Neural cell (in vitro differentiated cells): ENCODE results near the gene GRAMD4.
"Not testable (repeated sequence)": the region's sequence is repeated elsewhere in the genome, so short reads cannot be mapped to it uniquely, and the experiment has no call there.

Experiments
- EP300 ChIP-seq: fragments of 450-650 bp; conservative IDR thresholded peaks from 2 replicates; pipeline ENCODE4 v1.6.1; 2014; ENCODE audit warnings: antibody characterized with exemption, mild to moderate bottlenecking, moderate library complexity; ENCODE audit not compliant: poor library complexity, severe bottlenecking
- RAD21 ChIP-seq: fragments of 450-650 bp; conservative IDR thresholded peaks from 2 replicates; pipeline ENCODE4 v1.6.1; 2014; ENCODE audit warnings: antibody characterized with exemption, mild to moderate bottlenecking, moderate library complexity
- TAF1 ChIP-seq: IDR thresholded peaks from 2 replicates; pipeline ENCODE4 v1.6.1; 2012; ENCODE audit warnings: low read depth
- TF ChIP-seq, protein P1 (sequence below): fragments of 450-650 bp; IDR thresholded peaks from 2 replicates; pipeline ENCODE4 v1.5.1; 2014; ENCODE audit warnings: antibody characterized with exemption, mild to moderate bottlenecking, moderate library complexity; ENCODE audit not compliant: poor library complexity, severe bottlenecking
- TF ChIP-seq, protein P2 (sequence below): IDR thresholded peaks from 2 replicates; pipeline ENCODE4 v1.6.1; 2012; ENCODE audit warnings: borderline replicate concordance

- TF ChIP-seq EP300, RAD21, TAF1: not testable (repeated sequence)
- TF ChIP-seq, protein P1, sequence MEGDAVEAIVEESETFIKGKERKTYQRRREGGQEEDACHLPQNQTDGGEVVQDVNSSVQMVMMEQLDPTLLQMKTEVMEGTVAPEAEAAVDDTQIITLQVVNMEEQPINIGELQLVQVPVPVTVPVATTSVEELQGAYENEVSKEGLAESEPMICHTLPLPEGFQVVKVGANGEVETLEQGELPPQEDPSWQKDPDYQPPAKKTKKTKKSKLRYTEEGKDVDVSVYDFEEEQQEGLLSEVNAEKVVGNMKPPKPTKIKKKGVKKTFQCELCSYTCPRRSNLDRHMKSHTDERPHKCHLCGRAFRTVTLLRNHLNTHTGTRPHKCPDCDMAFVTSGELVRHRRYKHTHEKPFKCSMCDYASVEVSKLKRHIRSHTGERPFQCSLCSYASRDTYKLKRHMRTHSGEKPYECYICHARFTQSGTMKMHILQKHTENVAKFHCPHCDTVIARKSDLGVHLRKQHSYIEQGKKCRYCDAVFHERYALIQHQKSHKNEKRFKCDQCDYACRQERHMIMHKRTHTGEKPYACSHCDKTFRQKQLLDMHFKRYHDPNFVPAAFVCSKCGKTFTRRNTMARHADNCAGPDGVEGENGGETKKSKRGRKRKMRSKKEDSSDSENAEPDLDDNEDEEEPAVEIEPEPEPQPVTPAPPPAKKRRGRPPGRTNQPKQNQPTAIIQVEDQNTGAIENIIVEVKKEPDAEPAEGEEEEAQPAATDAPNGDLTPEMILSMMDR = not testable (repeated sequence)
- TF ChIP-seq, protein P2, sequence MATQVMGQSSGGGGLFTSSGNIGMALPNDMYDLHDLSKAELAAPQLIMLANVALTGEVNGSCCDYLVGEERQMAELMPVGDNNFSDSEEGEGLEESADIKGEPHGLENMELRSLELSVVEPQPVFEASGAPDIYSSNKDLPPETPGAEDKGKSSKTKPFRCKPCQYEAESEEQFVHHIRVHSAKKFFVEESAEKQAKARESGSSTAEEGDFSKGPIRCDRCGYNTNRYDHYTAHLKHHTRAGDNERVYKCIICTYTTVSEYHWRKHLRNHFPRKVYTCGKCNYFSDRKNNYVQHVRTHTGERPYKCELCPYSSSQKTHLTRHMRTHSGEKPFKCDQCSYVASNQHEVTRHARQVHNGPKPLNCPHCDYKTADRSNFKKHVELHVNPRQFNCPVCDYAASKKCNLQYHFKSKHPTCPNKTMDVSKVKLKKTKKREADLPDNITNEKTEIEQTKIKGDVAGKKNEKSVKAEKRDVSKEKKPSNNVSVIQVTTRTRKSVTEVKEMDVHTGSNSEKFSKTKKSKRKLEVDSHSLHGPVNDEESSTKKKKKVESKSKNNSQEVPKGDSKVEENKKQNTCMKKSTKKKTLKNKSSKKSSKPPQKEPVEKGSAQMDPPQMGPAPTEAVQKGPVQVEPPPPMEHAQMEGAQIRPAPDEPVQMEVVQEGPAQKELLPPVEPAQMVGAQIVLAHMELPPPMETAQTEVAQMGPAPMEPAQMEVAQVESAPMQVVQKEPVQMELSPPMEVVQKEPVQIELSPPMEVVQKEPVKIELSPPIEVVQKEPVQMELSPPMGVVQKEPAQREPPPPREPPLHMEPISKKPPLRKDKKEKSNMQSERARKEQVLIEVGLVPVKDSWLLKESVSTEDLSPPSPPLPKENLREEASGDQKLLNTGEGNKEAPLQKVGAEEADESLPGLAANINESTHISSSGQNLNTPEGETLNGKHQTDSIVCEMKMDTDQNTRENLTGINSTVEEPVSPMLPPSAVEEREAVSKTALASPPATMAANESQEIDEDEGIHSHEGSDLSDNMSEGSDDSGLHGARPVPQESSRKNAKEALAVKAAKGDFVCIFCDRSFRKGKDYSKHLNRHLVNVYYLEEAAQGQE = not testable (repeated sequence)
Observed at GRCh38 chr22:46648225-46648820, 28.1 kb downstream of the GRAMD4 start.
